Activated CD4-positive, alpha-beta T cell treated with anti-CD3 and anti-CD28 coated beads, Interleukin-10, Interleukin-2, amounts not matched to agents 100 ng/mL and 50 ng/mL, durations not matched to agents 16 hours and 8 hours (primary cell): ENCODE measurements around the gene PPIA.

Experiments used
- DNase-seq: peaks from one replicate; pipeline ENCODE4 v3.0.0-alpha.2; 2020

The PPIA gene

DNA sequence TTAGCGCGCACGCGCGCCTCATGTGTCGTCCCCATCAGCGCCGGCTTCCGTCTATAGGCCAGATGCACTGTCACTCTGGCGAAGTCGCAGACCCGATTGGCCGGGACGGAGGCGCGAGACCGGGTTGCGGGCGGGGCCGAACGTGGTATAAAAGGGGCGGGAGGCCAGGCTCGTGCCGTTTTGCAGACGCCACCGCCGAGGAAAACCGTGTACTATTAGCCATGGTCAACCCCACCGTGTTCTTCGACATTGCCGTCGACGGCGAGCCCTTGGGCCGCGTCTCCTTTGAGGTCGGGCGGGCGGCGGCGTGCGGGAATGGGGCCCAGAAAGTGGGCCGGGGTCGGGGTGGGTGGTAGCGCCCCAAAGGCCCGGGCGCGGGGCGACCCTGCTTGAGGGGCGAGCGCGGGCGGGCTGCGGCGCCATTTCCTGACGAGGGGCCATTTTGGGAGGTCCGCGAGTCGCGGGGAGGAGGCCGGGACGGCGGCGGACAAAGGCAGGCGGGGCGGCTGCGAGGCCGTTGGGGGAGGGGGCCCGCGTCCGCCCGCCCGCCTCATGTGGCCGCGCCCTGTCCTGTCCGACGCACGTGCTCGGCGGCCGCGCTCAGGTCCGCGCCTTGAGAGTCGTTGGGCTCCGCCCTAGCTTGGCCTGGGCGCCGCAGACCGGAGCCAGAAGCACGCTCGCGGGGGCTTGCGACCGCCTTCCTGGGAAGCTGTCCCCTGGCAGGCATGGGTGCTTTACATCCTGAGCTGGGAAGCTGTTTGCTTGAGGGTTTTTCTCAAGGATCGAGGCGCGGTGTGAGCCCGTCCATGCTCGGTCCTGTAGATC, at the start of gene PPIA:
Gene PPIA (plus strand): TSS at position 178 of the 825 bp plus-strand sequence. CDS start 44 bp downstream, at position 222.
- DNase-seq = peak; percentile 100

DNA sequence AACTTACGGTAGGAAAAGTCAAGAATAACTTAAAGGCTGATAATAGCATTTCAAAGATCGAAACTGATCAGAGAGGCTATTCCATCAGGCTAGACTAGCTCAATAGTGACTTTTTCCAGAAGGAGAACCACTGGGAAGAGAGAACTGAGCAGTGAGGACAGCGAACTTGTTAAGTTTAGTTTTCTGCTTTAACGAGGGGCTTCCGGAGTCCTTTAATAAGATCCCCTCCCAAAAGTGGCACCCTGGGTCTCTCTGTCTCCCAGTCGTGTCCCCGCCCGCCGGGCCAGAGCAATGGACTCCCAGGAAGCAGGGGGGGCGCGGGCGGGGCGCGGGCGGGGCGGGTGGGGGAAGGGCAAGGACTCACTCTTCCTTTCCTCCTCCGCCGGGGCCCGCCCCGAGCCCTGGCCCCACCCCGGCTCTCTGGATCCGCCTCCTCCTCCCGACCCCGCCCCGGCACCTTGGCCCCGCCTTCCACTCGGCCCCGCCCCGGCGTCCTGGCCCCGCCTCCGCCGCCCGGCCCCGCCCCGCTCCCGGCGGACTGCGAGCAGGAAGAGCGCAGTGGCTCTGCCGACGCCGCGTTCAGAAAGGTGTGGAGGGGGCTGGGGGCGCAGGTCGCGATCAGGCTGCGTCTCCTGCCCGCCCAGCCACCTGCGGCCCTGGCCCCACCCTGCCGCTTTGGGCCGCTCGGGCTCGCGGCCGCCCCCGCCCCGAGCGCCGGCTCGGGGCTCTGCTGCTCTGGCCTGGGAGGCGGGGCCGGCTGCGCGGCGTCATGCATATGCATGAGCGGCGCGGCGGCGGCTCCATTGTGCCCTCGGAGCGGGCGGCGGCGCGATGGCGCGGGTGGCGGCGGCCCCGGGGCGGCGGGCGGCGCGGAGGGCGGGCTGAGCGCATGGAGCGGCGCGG, 48.2 kb upstream of the PPIA start, which contains the start of gene ZMIZ2:
Gene ZMIZ2 (plus strand): TSS at position 803 of the 903 bp plus-strand sequence. CDS start 7,403 bp downstream, outside the sequence.
- DNase-seq = peak; percentile 96

DNA sequence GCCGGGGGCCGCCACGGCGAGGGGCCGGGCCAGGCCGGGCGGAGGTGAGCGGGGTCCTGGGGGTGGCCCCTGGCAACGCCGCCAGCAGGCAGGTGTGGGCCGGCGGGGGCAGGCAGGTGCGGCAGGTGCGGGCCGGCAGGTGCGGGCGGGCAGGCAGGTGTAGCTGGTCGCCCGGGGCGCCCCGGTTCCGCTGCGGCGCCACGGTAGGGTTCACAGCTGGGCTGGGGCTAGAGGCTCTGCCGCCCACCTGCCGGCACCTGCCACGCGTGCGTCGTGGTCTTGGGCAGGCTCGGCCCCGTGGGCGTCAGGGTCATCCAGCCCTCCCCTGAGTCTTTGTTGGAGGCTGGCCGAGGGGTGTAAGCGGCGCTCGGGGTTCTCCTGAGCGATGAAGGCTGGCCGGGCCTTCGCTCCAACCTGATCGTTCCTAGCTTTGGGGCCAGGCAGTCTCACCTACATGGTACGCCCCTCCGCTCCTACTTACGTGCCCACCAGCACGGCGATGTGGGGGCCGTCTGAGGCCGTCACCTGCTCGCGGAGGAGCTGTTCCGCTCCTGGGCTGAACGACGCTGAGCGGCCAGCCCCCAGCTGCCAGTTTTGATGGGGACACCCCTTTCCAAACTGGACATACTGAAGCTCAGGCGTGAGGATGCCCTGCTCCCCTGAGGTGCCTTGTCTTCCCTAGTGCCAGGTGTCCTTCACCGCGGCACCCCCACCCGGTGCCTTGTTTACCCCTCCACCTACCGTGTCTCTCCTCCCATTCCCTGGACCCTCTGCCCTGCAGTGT, 47.3 kb upstream of the PPIA start:
- no peak for DNase-seq

DNA sequence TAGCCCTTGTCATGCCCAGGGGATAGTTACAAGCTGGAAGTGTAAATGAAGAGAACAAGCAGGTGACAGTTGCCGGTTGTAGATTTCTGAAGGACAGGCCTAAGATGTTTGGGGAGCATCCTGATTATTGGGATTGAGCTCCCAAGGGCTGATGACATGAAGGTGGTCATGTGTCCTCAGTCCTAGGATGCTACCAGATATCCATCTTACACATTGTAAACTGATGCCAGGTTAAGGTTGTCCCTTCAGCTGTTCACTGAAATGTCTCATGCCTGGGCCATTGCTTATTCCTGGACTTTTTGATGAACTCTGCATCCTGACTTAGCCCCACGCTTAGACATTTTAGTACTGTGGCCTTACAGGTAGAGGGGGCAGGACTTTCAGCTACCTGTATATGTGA, 46.5 kb upstream of the PPIA start:
- DNase-seq = no peak

DNA sequence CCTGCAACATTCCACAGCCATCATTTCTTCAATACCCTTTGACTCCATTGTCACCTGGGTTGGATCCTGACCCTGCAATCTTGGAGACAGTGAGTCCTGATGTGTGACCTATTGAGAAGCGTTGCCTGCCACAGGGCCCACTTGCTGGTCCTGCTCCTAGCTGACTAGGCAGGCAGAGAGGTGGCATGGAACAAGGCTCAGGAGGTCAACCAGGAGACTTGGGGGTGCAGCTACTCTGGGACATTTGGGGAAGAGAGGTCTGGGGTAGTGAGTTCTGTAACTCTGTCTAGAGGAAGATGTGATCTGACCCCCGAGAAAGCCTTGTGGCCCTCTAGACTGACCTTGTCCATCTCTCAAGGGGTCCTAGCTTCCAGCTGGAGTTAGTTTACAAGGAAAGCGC, 46.1 kb upstream of the PPIA start:
- DNase-seq = no peak

DNA sequence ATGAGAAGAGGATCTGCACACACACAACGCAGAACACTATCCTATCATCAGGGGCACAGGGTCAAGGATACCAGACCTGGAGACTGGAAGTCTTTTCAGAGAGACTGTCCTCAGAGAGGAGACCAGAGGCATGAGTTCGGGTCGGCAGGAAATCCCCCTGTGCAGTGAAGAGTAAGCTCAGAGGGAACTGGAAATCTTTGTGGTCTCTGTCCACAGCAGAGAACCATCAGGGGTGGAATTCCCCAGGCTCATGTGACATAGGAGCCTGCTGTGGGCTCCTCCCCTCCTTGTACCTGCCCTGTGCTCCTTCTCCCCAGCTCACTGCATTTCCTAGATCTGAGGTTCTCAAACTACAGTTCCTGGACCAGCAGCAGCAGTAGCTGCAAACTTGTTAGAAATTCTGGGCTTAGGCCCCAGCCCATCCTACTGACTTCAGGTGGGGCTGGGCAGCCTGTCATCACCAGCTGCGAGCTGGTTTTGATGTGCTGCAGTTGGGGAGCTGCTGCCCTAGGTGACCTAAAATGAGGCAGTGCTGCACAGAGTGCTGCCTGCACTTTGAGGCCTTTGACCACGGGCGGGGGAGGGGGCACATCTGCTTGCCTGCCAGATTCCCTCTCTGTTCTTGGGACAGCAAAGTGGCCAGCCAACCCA, 45.4 kb upstream of the PPIA start:
- peak; percentile 75 for DNase-seq

DNA sequence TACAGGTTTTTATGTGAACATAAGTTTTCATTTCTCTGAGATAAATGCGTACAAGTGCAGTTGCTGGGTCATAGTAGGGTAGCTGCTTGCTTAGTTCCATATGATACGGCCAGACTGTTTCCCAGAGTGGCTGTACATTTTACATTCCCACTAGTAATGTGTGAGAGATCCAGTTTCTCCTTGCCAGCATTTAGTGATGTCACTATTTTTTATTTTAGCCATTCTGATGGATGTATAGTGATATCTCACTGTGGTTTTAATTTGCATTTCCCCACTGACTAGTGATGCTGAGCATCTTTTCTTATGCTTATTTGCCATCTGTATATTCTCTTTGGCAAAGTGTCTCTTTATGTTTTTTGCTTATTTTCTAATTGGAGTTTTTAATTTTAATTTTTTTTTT, 43.7 kb upstream of the PPIA start:
- no peak for DNase-seq

DNA sequence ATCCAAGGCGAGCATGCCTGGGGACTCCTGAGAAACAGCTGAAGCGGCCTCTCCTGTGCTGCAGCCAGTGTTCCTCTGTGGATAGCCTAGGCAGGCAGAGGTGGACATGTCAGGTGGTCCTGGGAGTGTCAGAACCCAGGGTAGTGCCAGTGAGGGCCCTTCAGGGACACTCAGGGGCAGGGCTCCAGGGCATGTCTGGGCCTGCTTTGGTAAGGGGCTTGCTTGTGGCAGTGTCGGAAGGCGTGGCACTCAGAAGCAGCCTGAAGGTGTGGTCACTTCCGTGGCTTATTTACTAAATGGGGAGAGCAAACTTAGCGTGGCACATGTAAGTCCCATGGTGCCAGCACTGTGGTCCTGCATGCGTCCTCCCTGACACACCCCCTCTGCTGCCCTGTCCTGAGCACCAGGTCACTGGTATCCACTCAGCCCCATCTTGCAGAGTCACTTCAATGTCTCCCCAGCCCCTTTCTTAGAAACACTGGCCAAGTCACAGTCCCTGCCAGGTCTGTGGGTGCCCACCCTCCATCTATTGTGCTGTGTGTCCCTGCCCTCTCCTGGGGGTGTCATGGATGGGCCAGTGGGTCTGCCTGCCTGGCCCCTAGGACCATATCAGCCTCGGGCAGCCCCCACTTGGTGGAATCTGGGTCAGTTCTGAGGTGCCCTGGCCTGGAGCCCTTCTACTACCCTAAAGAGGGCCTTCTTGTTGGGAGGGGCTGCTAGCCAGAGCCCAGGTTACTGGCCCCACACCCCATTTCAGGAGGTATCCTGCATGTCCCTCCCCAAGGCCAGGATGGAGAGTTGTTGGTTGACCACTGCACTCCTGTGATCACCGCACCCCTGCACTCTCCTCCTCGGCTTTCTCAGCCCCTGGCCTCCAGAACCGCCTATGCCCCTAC, 41.4 kb upstream of the PPIA start:
- DNase-seq = no peak

DNA sequence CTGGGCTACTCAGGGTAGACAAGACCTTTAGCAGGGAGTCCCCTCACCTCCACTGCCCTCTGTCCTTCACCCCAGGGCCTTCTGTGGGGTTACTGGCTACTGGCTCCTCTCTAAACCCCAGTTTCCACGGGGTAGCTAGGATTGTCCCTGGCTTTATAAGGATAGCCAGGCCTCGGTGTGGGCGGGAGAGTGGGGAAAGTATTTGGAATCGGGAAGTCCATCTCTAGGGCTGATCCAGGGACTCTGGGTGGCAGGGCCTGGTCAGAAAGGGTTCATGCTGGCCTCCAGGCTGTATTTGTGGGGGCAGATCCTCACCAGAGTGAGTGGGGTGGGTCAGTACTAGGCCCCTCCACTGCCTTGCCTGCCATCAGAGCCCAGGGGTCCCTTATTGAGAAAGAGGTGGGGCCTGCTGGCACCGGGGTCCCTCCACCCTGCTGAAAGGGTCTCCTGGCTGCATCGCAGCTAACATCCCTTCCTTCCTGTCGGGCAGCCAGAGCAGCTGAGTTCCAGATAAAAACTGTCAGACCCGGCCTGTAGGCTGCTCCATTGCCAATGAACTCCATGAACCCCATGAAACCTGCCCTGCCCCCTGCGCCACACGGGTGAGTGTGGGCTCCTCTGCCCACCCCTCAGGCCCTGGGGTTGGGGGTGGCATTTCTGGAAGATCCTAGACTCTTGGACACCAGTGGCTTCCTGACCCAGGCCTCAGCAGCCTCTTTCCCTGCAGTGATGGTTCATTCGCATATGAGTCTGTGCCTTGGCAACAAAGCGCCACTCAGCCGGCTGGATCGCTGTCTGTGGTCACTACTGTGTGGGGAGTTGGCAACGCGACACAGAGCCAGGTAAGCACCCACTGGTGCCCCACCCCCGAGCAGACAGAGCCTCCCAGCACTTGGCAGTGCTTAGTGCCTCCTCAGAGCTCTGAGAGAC, 40.5 kb upstream of the PPIA start:
- DNase-seq = no peak

DNA sequence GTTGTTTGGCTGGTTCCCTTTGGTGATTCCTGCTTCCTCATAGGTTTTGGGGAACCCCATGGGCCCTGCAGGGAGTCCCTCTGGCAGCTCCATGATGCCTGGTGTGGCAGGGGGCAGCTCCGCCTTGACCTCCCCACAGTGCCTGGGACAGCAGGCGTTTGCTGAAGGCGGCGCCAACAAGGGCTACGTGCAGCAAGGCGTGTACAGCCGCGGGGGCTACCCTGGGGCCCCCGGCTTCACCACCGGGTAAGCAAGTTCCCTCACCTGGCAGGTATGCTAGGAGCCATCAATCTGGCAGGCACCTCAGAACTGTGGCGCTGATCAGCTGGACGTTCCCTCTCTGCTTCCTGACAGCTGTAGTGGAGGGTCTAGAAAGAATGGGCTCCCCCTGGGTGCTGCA, 39.6 kb upstream of the PPIA start:
- DNase-seq = no peak

DNA sequence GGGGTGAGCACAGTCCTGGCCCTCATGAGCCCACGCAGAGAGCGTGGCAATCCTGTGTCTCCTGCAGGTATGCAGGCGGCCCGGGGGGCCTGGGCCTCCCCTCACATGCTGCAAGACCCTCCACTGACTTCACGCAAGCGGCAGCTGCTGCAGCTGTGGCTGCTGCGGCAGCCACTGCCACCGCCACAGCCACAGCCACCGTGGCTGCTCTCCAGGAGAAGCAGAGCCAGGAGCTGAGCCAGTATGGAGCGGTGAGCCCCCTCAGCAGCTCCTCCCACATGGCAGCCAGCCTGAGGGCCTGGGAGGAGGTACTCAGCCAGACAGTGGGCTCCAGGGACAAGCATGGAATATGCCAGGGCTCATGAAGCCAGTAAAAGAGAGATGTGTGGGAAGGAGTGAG, 39.2 kb upstream of the PPIA start:
- DNase-seq = no peak

DNA sequence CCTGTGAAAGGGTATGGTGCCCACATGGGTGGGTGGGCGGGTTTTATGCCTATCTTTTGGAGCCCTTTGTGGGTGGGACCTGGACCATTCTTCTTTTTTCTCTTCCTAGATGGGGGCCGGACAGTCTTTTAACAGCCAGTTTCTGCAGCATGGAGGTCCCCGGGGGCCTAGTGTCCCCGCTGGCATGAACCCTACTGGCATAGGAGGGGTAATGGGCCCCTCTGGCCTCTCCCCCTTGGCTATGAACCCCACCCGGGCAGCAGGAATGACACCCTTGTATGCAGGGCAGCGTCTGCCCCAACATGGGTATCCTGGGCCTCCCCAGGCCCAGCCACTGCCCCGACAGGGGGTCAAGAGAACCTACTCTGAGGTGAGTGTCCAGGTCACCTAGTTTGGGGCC, 38.7 kb upstream of the PPIA start:
- no peak for DNase-seq

DNA sequence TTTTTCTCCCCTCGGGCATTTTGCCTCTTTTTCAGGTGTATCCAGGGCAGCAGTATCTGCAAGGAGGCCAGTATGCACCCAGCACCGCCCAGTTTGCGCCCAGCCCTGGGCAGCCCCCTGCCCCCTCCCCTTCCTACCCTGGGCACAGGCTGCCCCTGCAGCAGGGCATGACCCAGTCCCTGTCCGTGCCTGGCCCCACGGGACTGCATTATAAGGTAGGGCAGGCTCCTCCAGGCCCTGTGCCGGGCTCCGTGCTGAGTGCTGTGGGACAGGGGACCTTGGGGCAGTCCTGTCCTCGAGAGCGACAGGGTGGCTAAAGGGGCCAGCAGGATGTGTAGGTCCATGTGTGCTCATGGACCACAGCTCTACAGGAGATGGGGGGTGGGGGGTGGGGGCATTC, 37.2 kb upstream of the PPIA start:
- no peak for DNase-seq

DNA sequence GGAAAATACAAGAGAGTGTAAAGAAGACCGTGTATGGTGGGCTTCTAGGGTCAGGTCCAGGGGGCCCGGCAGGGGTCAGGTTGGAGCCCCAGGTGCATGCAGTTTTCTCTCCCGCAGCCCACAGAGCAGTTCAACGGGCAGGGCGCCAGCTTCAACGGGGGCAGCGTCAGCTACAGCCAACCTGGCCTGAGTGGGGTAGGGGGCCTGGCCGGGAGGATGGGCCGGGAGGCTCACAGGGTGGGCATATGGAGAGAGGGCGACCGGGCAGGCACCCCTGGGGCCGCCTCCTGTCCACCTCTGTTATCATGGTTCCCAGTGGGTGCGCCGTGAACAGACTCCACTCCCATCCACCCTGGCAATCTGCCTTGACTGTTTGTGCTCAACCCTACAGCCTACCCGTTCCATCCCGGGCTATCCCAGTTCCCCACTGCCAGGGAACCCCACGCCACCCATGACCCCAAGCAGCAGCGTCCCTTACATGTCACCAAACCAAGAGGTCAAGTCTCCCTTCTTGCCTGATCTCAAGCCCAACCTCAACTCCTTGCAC, 36.4 kb upstream of the PPIA start:
- no peak for DNase-seq

DNA sequence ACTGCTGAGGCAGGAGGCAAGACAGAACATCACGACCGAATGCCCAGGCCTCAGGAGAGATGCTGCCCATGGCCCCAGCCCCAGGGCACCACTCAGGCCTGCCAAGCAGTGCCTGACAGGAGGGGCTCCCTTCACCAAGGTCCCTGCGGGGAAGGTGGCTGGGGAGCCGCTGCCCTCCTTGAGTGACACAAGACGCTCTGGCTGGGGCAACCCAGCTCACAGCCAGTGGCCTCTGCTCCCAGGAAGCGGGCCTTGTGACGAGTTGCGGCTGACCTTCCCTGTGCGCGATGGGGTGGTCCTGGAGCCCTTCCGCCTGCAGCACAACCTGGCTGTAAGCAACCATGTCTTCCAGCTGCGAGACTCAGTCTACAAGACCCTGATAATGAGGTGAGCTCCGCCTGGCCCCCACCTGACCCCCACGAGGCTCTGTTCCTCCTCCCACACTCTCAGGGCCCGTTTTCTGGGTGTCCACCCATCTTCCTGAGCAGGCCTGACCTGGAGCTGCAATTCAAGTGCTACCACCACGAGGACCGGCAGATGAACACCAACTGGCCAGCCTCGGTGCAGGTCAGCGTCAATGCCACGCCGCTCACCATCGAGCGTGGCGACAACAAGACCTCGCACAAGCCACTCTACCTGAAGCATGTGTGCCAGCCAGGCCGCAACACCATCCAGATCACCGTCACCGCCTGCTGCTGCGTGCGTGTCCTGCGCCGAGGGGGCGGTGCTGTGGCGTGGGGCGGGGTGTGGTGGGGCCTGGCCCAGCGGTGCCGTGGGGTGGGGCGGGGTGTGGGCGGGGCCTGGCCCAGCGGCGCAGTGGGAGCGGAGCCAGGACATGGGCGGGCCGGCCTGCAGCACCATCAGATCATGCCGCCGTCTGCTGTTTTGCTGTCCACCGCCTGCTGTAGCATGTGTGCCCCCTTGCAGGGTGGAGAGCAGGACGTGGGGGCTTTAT, 35.0 kb upstream of the PPIA start:
- no peak for DNase-seq

DNA sequence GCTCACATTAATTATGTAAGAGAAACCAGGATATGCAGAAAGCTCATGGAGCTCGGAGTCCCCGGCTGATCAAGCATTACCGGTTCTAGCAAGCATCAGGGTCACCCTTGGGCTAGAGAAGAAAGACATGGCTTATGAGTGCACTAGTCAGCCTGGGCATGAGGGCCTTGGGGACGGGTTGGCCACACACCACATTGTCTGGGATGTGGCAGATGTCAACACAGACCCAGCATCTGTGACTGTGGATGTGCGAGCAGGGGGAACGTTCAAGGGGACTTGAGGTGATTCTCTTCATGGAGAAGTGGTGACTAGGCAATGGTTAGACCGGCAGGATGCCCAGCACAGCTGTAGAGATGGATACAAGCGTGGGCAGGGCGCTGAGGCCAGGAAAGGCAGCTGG, 34.2 kb upstream of the PPIA start:
- no peak for DNase-seq

DNA sequence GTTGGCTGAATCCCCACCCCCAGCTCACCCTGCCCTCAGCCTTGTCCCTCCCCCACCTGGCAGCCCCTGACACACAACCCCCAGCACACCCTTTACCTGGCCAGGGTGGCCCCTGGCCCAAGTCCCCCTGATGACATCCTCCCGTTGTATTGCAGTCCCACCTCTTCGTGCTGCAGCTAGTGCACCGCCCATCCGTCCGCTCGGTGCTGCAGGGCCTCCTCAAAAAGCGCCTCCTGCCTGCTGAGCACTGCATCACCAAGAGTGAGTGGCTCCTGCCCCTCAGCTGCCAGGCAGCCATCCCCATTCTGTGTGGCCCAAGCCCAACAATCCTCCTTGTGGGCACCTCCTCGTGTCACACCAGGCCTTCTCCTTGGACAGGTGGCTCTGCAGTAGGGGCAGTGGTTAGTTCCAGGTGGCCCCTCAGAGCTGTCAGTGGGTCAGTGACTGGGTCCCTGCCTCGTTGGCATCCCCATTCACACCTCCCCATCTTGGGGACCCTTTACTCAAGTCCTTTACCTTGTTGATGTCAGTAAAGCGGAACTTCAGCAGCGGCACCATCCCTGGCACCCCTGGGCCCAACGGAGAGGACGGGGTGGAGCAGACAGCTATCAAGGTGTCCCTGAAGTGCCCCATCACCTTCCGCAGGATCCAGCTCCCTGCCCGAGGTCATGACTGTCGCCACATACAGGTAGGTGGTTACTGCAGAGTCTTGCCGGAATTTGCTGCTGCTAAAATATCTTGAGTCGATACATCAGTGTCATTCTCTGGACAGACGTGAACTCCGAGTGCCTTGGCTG, 33.6 kb upstream of the PPIA start:
- DNase-seq = no peak

DNA sequence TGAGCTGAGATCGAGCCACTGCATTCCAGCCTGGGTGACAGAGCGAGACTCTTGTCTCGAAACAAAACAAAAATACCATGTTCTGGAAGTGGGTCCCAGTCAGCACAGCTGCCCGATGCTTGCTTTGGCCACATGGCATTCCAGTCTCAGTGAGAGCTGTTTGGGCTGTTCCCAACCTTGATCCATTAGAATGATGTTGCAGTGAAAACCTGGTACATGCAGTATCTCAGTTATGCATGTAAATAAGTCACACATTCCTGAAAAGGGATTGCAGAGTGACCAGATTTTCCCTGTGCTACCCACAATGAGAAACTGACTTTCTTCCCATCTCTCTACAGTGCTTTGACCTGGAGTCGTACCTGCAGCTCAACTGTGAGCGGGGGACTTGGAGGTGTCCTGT, 32.4 kb upstream of the PPIA start:
- DNase-seq = no peak
